Measurements from ENCODE around the gene OVOL2. TPM values are rescaled to one million over a fixed set of nuclear protein-coding genes. Genes with fewer than 3 reads are reported as not detected.

Gene OVOL2
- polyA plus RNA-seq, 1 donor from 2014 or later, result not detected

- Histone ChIP-seq H4K20me1 (ENCODE audit: insufficient read depth) (no peaks in the 10 kb centered on the region), H2AFZ (ENCODE audit: low read depth, low read length) (no peak overlapping the region), H3K4me3 (ENCODE audit: low read length) (no peak overlapping the region), H3K9ac (ENCODE audit: low read length) (no peak overlapping the region), H3K9me3 (ENCODE audit: low read length) (no peaks in the 10 kb centered on the region), H3K27me3 (ENCODE audit: insufficient read depth, low read depth, low read length) (no peaks in the 10 kb centered on the region), H3K27ac (ENCODE audit: low read length) (no peak overlapping the region), H3F3A (ENCODE audit: insufficient read depth, low read length, poor library complexity, severe bottlenecking) (no peaks in the 10 kb centered on the region), H3K79me2 (replicated peaks; ENCODE audit: insufficient read depth, low read length) (no peaks in the 10 kb centered on the region), H3K4me2 (ENCODE audit: low read length) (no peak overlapping the region), H3K9me2 (ENCODE audit: insufficient read depth, low read length) (no peaks in the 10 kb centered on the region), H3K36me3 (ENCODE audit: insufficient read depth, low read length) (no peaks in the 10 kb centered on the region)
- TF ChIP-seq REST (IDR thresholded peaks at IDR 0.05; ENCODE audit: borderline replicate concordance) (no peak), SMC3 (conservative IDR thresholded peaks at IDR 0.05; ENCODE audit: poor library complexity) (no peak), EP300 (conservative IDR thresholded peaks at IDR 0.05; ENCODE audit: poor library complexity, severe bottlenecking) (no peak), CTCF (IDR thresholded peaks at IDR 0.05; ENCODE audit: poor library complexity, severe bottlenecking) (no peak), EZH2 (IDR thresholded peaks at IDR 0.05; ENCODE audit: borderline replicate concordance, insufficient read depth, low read length, poor library complexity, severe bottlenecking) (no peak), POLR2AphosphoS5 (IDR thresholded peaks at IDR 0.05) (no peak), RAD21 (conservative IDR thresholded peaks at IDR 0.05) (no peak), MXI1 (conservative IDR thresholded peaks at IDR 0.05; ENCODE audit: poor library complexity, severe bottlenecking) (no peak), TAF1 (IDR thresholded peaks at IDR 0.05; ENCODE audit: low read depth) (no peak)
These were observed 11.2 kb downstream of the OVOL2 start for GRCh38 chr20:18046535-18046934.

GRCh38 chr20:18042229-18042628 lies 15.5 kb downstream of the OVOL2 start:
- H2AFZ ChIP-seq (ENCODE audit: low read depth, low read length), result no peak overlapping the region
- H3K4me2 ChIP-seq (ENCODE audit: low read length), result no peak overlapping the region
- H3F3A ChIP-seq (ENCODE audit: insufficient read depth, low read length, poor library complexity, severe bottlenecking), result no peaks in the 10 kb centered on the region
- H3K9ac ChIP-seq (ENCODE audit: low read length), result no peak overlapping the region
- H3K9me2 ChIP-seq (ENCODE audit: insufficient read depth, low read length), result no peaks in the 10 kb centered on the region
- no peaks in the 10 kb centered on the region for H3K9me3 ChIP-seq (ENCODE audit: low read length)
- no peak overlapping the region for H3K27ac ChIP-seq (ENCODE audit: low read length)
- no peaks in the 10 kb centered on the region for H3K79me2 ChIP-seq (replicated peaks; ENCODE audit: insufficient read depth, low read length)
- no peaks in the 10 kb centered on the region for H4K20me1 ChIP-seq (ENCODE audit: insufficient read depth)
- TF ChIP-seq EP300 (conservative IDR thresholded peaks at IDR 0.05; ENCODE audit: poor library complexity, severe bottlenecking) (no peak), CTCF (IDR thresholded peaks at IDR 0.05; ENCODE audit: poor library complexity, severe bottlenecking) (no peak), MXI1 (conservative IDR thresholded peaks at IDR 0.05; ENCODE audit: poor library complexity, severe bottlenecking) (no peak), TAF1 (IDR thresholded peaks at IDR 0.05; ENCODE audit: low read depth) (no peak), RAD21 (conservative IDR thresholded peaks at IDR 0.05) (no peak), REST (IDR thresholded peaks at IDR 0.05; ENCODE audit: borderline replicate concordance) (no peak), EZH2 (IDR thresholded peaks at IDR 0.05; ENCODE audit: borderline replicate concordance, insufficient read depth, low read length, poor library complexity, severe bottlenecking) (no peak)
- H3K36me3 ChIP-seq (ENCODE audit: insufficient read depth, low read length), result no peaks in the 10 kb centered on the region
- H3K4me3 ChIP-seq (ENCODE audit: low read length), result no peak overlapping the region
- no peaks in the 10 kb centered on the region for H3K27me3 ChIP-seq (ENCODE audit: insufficient read depth, low read depth, low read length)
